Liver (tissue), 3 donors: ENCODE data around the gene NGF.

Experiments
- ATF3 ChIP-seq: IDR thresholded peaks from 2 replicates; pipeline ENCODE4 v1.6.1; 2016; ENCODE audit warnings: antibody characterized with exemption
- CTCF ChIP-seq: fragments of 150-350 bp; IDR thresholded peaks from 2 replicates; pipeline ENCODE4 v1.5.1; 2017; ENCODE audit warnings: improper control_type of control experiment, low read depth, low read length; ENCODE audit not compliant: missing input control
- EGR1 ChIP-seq, 2 donors: IDR thresholded peaks; 2 replicates each; pipeline ENCODE4 v1.6.1; 2016 to 2018; ENCODE audit warnings: antibody characterized with exemption in 2 of 2, low read depth in 2 of 2
- GABPA ChIP-seq, 2 donors: IDR thresholded peaks in 1 of 2; conservative IDR thresholded peaks in 1 of 2; 2 replicates each; pipeline ENCODE4 v1.6.1; 2016; ENCODE audit warnings: antibody characterized with exemption in 2 of 2, mild to moderate bottlenecking in 1 of 2, moderate library complexity in 1 of 2
- JUND ChIP-seq, 2 donors: IDR thresholded peaks; 2 replicates each; pipeline ENCODE4 v1.6.1; 2016; ENCODE audit warnings: antibody characterized with exemption in 2 of 2
- MAX ChIP-seq: IDR thresholded peaks from 2 replicates; pipeline ENCODE4 v1.6.1; 2016; ENCODE audit warnings: antibody characterized with exemption
- RAD21 ChIP-seq, 2 donors: IDR thresholded peaks; 2 replicates each; pipeline ENCODE4 v1.6.1; 2016; ENCODE audit warnings: antibody characterized with exemption in 2 of 2, mild to moderate bottlenecking in 2 of 2
- REST ChIP-seq: IDR thresholded peaks from 2 replicates; pipeline ENCODE4 v1.6.1; 2016; ENCODE audit warnings: antibody characterized with exemption, mild to moderate bottlenecking
- RXRA ChIP-seq, 2 donors: IDR thresholded peaks; 2 replicates each; pipeline ENCODE4 v1.6.1; 2017 to 2018; ENCODE audit warnings: antibody characterized with exemption in 2 of 2, mild to moderate bottlenecking in 1 of 2
- YY1 ChIP-seq: IDR thresholded peaks from 2 replicates; pipeline ENCODE4 v1.6.1; 2016; ENCODE audit warnings: antibody characterized with exemption, mild to moderate bottlenecking
- ZBTB33 ChIP-seq: IDR thresholded peaks from 2 replicates; pipeline ENCODE4 v1.6.1; 2016; ENCODE audit warnings: antibody characterized with exemption
- donor health status: healthy.
- donor health status: healthy.

GRCh38 chr1:115374598-115374997 lies 36.5 kb upstream of the NGF start:
- TF ChIP-seq ZBTB33 (no peak), CTCF (no peak), EGR1 (IDR thresholded peaks at IDR 0.05; ENCODE audit: low read depth in 2 of 2) (no peak), RAD21 (IDR thresholded peaks at IDR 0.05) (no peak), JUND (IDR thresholded peaks at IDR 0.05) (no peak), MAX (no peak), GABPA (IDR thresholded peaks at IDR 0.05 in 1 of 2, conservative IDR thresholded peaks at IDR 0.05 in 1 of 2) (no peak), ATF3 (no peak), REST (no peak), YY1 (no peak), RXRA (IDR thresholded peaks at IDR 0.05) (no peak)
